IPS DF 6.9 (cell line): ENCODE results near the gene PTBP3.

Experiments used
- DNase-seq: peaks from one replicate; pipeline ENCODE4 v3.0.0-alpha.2; 2013; ENCODE audit warnings: low read depth, low spot score
- H3K27ac ChIP-seq: one replicate; pipeline ENCODE4 v1.5.1; 2013; ENCODE audit warnings: low read length, control low read depth
- H3K27me3 ChIP-seq: 2 replicates; pipeline ENCODE4 v1.6.1; 2013; ENCODE audit warnings: mild to moderate bottlenecking, low read length; ENCODE audit not compliant: control insufficient read depth, insufficient read depth
- H3K36me3 ChIP-seq: 2 replicates; pipeline ENCODE4 v1.6.1; 2013; ENCODE audit warnings: low read length; ENCODE audit not compliant: control insufficient read depth, insufficient read depth
- H3K4me1 ChIP-seq: 2 replicates; pipeline ENCODE4 v1.6.1; 2013; ENCODE audit warnings: low read length; ENCODE audit not compliant: control insufficient read depth, insufficient read depth
- H3K4me3 ChIP-seq: 2 replicates; pipeline ENCODE4 v1.5.1; 2013; ENCODE audit warnings: mild to moderate bottlenecking, low read length
- H3K9me3 ChIP-seq: 2 replicates; pipeline ENCODE4 v1.6.1; 2013; ENCODE audit warnings: low read length, inconsistent platforms; ENCODE audit not compliant: control insufficient read depth, insufficient read depth
- WGBS: extraction: QIAGEN DNeasy Blood & Tissue Kit; methylation state at CpG from one replicate; pipeline ENCODE4 v1.1.7; 2013; ENCODE audit warnings: mixed read lengths, missing lambda C conversion rate; ENCODE audit not compliant: insufficient read length, insufficient coverage; 5-methylcytosine and 5-hydroxymethylcytosine counted together

The PTBP3 gene

DNA sequence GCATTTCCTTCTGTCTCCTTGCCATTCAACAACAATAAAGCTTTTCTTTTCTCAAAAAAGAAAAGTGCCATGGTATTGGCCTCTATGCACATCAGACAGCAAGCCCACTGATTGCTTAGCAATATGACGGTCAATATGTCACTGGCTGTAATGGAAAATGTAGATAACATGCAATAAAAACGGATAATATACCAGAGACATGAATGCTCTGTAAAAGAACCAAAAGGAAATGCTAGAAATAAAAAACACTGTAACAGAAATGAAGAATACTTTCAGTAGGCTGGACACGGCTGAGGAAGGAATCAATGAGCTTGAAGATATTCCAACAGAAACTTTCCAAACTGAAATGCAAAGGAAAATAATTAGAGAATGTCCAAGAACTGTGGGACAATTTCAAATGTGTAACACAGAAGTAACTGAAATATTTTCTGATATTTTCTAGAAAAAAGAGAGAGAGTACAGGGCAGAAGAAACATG lies 10.0 kb downstream of the PTBP3 start:
- WGBS = no CpG with 5 or more reads among the region's 3 CpGs
- H3K36me3 ChIP-seq = no peaks in the 10 kb centered on the region
- DNase-seq = no peak
- H3K9me3 ChIP-seq = no peaks in the 10 kb centered on the region
- no peaks in the 10 kb centered on the region for H3K27me3 ChIP-seq
- no peak overlapping the region for H3K27ac ChIP-seq
- peaks cover 2% of the 10 kb centered on the region; the same call in 1 of the 2 replicates for H3K4me1 ChIP-seq
- H3K4me3 ChIP-seq = no peak overlapping the region

GRCh38 chr9:112322701-112323377 lies 10.6 kb downstream of the PTBP3 start:
- Histone ChIP-seq H3K4me1 (peaks cover 2% of the 10 kb centered on the region; the same call in 1 of the 2 replicates), H3K36me3 (no peaks in the 10 kb centered on the region), H3K27me3 (no peaks in the 10 kb centered on the region), H3K27ac (no peak overlapping the region), H3K4me3 (no peak overlapping the region), H3K9me3 (no peaks in the 10 kb centered on the region)
- no peak for DNase-seq
- no CpG with 5 or more reads among the region's 5 CpGs for WGBS

DNA sequence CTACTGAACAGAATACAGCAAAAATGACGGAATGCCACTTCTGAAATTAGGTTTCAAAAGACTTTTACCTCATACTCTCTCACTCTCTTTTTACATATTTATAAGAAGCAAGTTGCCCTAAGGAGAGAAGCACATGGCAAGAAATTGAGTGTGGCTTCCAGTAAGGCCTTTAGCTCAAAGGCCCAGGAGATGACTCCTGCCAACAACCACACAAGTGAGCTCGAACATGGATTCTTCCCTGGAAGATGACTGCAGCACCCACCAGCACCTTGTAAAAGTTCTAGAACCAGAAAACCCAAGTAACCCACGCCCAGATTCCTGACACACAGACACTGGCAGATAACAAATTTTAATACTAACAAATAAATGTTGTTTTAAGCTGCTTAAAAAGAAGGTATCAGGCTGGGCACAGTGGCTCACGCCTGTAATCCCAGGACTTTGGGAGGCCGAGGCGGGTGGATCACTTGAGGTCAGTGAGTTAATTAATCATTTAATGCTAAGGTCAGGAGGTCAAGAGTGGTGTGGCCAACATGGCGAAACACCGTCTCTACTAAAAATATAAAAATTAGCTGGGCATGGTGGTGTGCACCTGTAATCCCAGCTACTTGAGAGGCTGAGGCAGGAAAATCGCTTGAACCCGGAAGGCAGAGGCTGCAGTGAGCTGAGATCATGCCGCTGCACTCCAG lies 17.0 kb downstream of the PTBP3 start:
- Histone ChIP-seq H3K27me3 (no peaks in the 10 kb centered on the region), H3K36me3 (no peaks in the 10 kb centered on the region), H3K4me1 (peaks cover under 1% of the 10 kb centered on the region; the same call in 1 of the 2 replicates), H3K27ac (no peak overlapping the region), H3K4me3 (no peak overlapping the region), H3K9me3 (no peaks in the 10 kb centered on the region)
- no CpG with 5 or more reads among the region's 11 CpGs for WGBS
- DNase-seq = no peak

DNA sequence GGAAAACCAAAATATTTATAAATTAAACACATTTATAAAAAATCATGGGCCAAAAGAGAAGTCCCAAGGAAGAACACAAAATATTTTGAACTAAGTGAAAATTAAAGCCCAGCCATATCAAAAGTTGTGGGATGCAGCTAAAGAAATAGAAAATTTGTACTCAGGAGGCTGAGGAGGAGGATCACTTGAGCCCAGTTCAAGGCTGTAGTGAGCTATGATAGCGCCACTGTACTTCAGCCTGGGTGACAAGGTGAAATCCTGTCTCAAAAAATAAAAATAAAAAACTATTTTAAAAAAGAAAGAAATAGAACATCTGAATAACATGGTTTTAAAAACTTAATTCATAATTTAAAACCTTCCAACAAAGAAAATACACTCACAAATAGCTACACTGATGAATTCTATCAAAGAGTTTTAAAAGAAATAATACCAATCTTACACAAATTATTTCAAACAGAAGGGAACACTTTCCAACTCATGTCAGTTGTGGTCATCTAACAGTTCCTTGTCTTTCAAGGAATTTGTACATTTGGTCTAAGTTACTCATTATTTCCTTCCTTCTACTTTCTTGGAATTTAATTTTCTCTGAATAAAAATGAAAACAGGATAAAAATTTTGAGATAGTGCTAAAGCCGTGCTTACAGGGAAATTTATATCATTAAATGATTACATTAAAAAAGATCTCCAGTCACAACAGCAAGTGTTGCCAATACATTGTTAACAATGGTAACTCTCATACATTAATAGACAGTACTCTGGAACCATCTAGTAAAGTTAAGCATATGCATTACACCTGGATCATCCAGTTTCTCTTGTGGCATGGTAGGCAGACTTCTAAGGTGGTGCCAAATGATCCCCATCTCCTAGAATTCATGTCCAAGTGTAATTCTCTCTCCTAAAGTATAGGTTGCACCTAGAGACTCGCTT lies 17.8 kb downstream of the PTBP3 start:
- WGBS = no CpG with 5 or more reads among the region's 3 CpGs
- H3K4me3 ChIP-seq = no peak overlapping the region
- no peak overlapping the region for H3K27ac ChIP-seq
- no peak for DNase-seq
- H3K4me1 ChIP-seq = peaks cover 2% of the 10 kb centered on the region; the same call in 1 of the 2 replicates
- H3K36me3 ChIP-seq = no peaks in the 10 kb centered on the region
- H3K9me3 ChIP-seq = no peaks in the 10 kb centered on the region
- no peaks in the 10 kb centered on the region for H3K27me3 ChIP-seq

GRCh38 chr9:112312139-112312538 lies 21.3 kb downstream of the PTBP3 start:
- WGBS = no CpG with 5 or more reads among the region's 7 CpGs
- Histone ChIP-seq H3K4me3 (no peak overlapping the region), H3K4me1 (peaks cover 2% of the 10 kb centered on the region; the same call in 1 of the 2 replicates), H3K27me3 (no peaks in the 10 kb centered on the region), H3K9me3 (no peaks in the 10 kb centered on the region), H3K36me3 (no peaks in the 10 kb centered on the region), H3K27ac (no peak overlapping the region)
- no peak for DNase-seq

GRCh38 chr9:112311497-112311896 lies 21.9 kb downstream of the PTBP3 start:
- H3K4me1 ChIP-seq = peaks cover 2% of the 10 kb centered on the region; the same call in 1 of the 2 replicates

GRCh38 chr9:112310826-112311225 lies 22.6 kb downstream of the PTBP3 start:
- Histone ChIP-seq H3K4me3 (no peak overlapping the region), H3K27ac (no peak overlapping the region), H3K27me3 (no peaks in the 10 kb centered on the region), H3K9me3 (no peaks in the 10 kb centered on the region), H3K4me1 (peaks cover 2% of the 10 kb centered on the region; the same call in 1 of the 2 replicates), H3K36me3 (no peaks in the 10 kb centered on the region)
- DNase-seq = no peak
- WGBS = no CpG with 5 or more reads among the region's 4 CpGs

More at GRCh38 chr9:112311497-112311896, 21.9 kb downstream of the PTBP3 start:
- Histone ChIP-seq H3K27me3 (no peaks in the 10 kb centered on the region), H3K9me3 (no peaks in the 10 kb centered on the region), H3K27ac (no peak overlapping the region), H3K4me3 (no peak overlapping the region), H3K36me3 (no peaks in the 10 kb centered on the region)
- no peak for DNase-seq
- no CpG with 5 or more reads among the region's 3 CpGs for WGBS

- Histone ChIP-seq H3K4me3 (no peak overlapping the region), H3K9me3 (no peaks in the 10 kb centered on the region), H3K4me1 (peaks cover 2% of the 10 kb centered on the region; the same call in 1 of the 2 replicates), H3K27ac (no peak overlapping the region), H3K27me3 (no peaks in the 10 kb centered on the region), H3K36me3 (no peaks in the 10 kb centered on the region)
- DNase-seq = no peak
- no CpG with 5 or more reads among the region's 5 CpGs for WGBS
Measured at GRCh38 chr9:112308588-112308987, 24.8 kb downstream of the PTBP3 start.

- Histone ChIP-seq H3K27ac (no peak overlapping the region), H3K27me3 (no peaks in the 10 kb centered on the region), H3K9me3 (no peaks in the 10 kb centered on the region), H3K4me1 (no peaks in the 10 kb centered on the region), H3K36me3 (no peaks in the 10 kb centered on the region), H3K4me3 (no peak overlapping the region)
- no peak for DNase-seq
Measured at GRCh38 chr9:112301420-112301819, 32.0 kb downstream of the PTBP3 start.

DNA sequence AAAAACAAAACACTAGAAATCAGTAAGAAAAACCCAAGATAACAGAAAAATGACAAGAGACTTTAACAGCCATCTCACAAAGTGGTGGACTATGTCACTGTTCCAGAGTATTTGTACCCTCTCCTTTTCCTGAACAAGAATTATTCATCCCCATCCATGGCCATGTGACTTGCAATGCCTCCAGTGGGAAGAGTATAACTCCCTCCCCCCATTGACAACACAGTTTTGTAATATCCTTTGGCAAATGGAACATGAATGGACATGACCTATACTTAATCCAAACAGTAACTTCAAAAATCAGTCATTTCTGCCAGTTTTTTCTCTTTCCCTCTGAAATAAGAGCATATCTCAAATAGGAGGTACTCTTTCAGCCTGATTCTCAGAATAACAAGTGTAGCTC lies 33.9 kb downstream of the PTBP3 start:
- Histone ChIP-seq H3K27me3 (no peaks in the 10 kb centered on the region), H3K4me1 (no peaks in the 10 kb centered on the region), H3K9me3 (no peaks in the 10 kb centered on the region), H3K36me3 (no peaks in the 10 kb centered on the region), H3K4me3 (no peak overlapping the region), H3K27ac (no peak overlapping the region)
- no peak for DNase-seq
